HG03432 (cell line): ENCODE results near the gene MYBL2.
A peak's percentile ranks its signal among the peaks of the same experiment; 100 is the strongest.

Source experiments
- ATAC-seq: cut with Tn5 transposase; IDR thresholded peaks from one replicate; pipeline ENCODE4 v1.9.1; 2021; ENCODE audit warnings: mild to moderate bottlenecking, moderate library complexity; ENCODE audit not compliant: unreplicated experiment

Gene MYBL2

GRCh38 chr20:43721429-43722152 lies 54.7 kb downstream of the MYBL2 start:
- no peak for ATAC-seq

GRCh38 chr20:43722153-43722505 lies 55.2 kb downstream of the MYBL2 start:
- ATAC-seq: no peak

- no peak for ATAC-seq
Measured at GRCh38 chr20:43723186-43723585, 56.3 kb downstream of the MYBL2 start.

GRCh38 chr20:43723735-43724134 lies 56.8 kb downstream of the MYBL2 start:
- no peak for ATAC-seq

GRCh38 chr20:43724383-43724782 lies 57.5 kb downstream of the MYBL2 start:
- ATAC-seq: no peak

- ATAC-seq: no peak
Measured at GRCh38 chr20:43725666-43726065, 58.8 kb downstream of the MYBL2 start.

- no peak for ATAC-seq
Measured at GRCh38 chr20:43726333-43726732, 59.4 kb downstream of the MYBL2 start.

- no peak for ATAC-seq
Measured at GRCh38 chr20:43726811-43727338, 60.0 kb downstream of the MYBL2 start, which contains the start of gene GTSF1L. TSS of gene GTSF1L (minus strand) at chr20:43727002. CDS start at chr20:43726694, 308 bp downstream.

GRCh38 chr20:43727980-43728590 lies 61.2 kb downstream of the MYBL2 start:
- ATAC-seq: peak; percentile 62

- no peak for ATAC-seq
Measured at GRCh38 chr20:43728686-43729255, 61.9 kb downstream of the MYBL2 start.

- ATAC-seq: no peak
Measured at GRCh38 chr20:43731469-43731868, 64.6 kb downstream of the MYBL2 start.

GRCh38 chr20:43731927-43732326 lies 65.0 kb downstream of the MYBL2 start:
- no peak for ATAC-seq

- peak; percentile 87 for ATAC-seq
Measured at GRCh38 chr20:43736588-43737158, 69.8 kb downstream of the MYBL2 start.

GRCh38 chr20:43737925-43738324 lies 71.0 kb downstream of the MYBL2 start:
- no peak for ATAC-seq

- no peak for ATAC-seq
Measured at GRCh38 chr20:43739148-43739749, 72.3 kb downstream of the MYBL2 start.

- no peak for ATAC-seq
Measured at GRCh38 chr20:43740642-43741041, 73.7 kb downstream of the MYBL2 start.

GRCh38 chr20:43744151-43744611 lies 77.3 kb downstream of the MYBL2 start:
- ATAC-seq: no peak

- no peak for ATAC-seq
Measured at GRCh38 chr20:43744966-43745730, 78.2 kb downstream of the MYBL2 start.

GRCh38 chr20:43746344-43747137 lies 79.6 kb downstream of the MYBL2 start:
- no peak for ATAC-seq

- no peak for ATAC-seq
Measured at GRCh38 chr20:43748274-43748673, 81.4 kb downstream of the MYBL2 start.
